Natural killer cell treated with Interleukin-12 subunit alpha and Interleukin-12 subunit beta and Interleukin-15 and Interleukin-18, amount 100 ng/mL, for 72 hours (primary cell): ENCODE measurements around the gene RAD21L1. TPM values are rescaled to one million over a fixed set of nuclear protein-coding genes. Genes with fewer than 3 reads are reported as not detected.

Source experiments
- ATAC-seq, 2 donors: fragments of 150-1000 bp; cut with Tn5 transposase in 1 of 2; sonication (Bioruptor Pico), chemical (Tn5 transposase) in 1 of 2; 2 replicates each; pipeline ENCODE4 v1.10.0; 2021
- DNase-seq: peaks from one replicate; pipeline ENCODE4 v3.0.0; 2022; ENCODE audit warnings: low spot score
- H3K27ac Mint-ChIP-seq, 2 donors: 1 replicate in 1 of 2; 2 replicates in 1 of 2; pipeline ENCODE4 v1.8.0; 2022; ENCODE audit warnings: mixed read lengths in 2 of 2, mild to moderate bottlenecking in 1 of 2, moderate library complexity in 1 of 2
- H3K27me3 Mint-ChIP-seq, 2 donors: 1 replicate in 1 of 2; 2 replicates in 1 of 2; pipeline ENCODE4 v1.8.0; 2022; ENCODE audit warnings: mixed read lengths in 2 of 2
- H3K36me3 Mint-ChIP-seq: one replicate; pipeline ENCODE4 v1.8.0; 2022; ENCODE audit warnings: mixed read lengths
- H3K4me1 Mint-ChIP-seq, 2 donors: 1 replicate in 1 of 2; 2 replicates in 1 of 2; pipeline ENCODE4 v1.8.0; 2022; ENCODE audit warnings: low read depth in 2 of 2, mixed read lengths in 2 of 2, mild to moderate bottlenecking in 1 of 2
- H3K4me3 Mint-ChIP-seq: one replicate; pipeline ENCODE4 v1.8.0; 2022; ENCODE audit warnings: mixed read lengths
- H3K9me3 Mint-ChIP-seq: 2 replicates; pipeline ENCODE4 v1.8.0; 2022; ENCODE audit warnings: mixed read lengths
- total RNA-seq, 2 donors: library from RNA; stranded (reverse); gene quantifications; one replicate each; pipeline ENCODE4 v1.2.3, GENCODE V29; 2022

RAD21L1 gene
- total RNA-seq, 2 donors from 2014 or later = not detected

DNA sequence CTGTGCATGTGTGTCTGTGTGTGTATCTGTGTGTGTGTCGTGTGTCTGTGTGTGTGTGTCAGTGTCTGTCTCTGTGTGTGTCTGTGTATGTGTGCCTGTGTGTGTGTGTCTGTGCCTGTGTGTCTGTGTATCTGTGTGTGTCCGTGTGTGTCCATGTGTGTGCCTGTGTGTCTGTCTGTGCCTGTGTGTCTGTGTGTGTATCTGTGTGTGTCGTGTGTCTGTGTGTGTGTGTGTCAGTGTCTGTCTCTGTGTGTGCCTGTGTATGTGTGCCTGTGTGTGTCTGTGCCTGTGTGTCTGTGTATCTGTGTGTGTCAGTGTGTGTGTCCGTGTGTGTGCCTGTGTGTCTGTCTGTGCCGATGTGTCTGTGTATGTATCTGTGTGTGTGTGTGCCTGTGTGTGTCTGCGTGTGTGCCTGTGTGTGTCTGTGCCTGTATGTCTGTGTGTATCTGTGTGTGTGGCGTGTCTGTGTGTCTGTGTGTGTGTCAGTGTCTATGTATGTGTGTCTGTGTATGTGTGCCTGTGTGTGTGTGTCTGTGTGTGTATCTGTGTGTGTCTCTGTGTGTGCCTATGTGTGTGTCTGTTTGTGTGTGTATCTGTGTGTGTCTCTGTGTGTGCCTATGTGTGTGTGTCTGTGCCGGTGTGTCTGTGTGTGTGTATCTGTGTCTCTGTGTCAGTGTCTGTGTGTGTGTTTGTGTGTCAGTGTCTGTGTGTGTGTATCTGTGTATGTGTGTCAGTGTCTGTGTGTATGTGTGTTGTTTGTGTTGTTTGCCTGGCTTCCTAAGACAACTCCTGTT lies 51.9 kb downstream of the RAD21L1 start:
- Mint-ChIP-seq H3K9me3 (no peaks in the 10 kb centered on the region), H3K36me3 (no peaks in the 10 kb centered on the region), H3K27ac (no peak overlapping the region), H3K4me1 (no peaks in the 10 kb centered on the region), H3K4me3 (no peak overlapping the region), H3K27me3 (no peaks in the 10 kb centered on the region)
- ATAC-seq (no peak), DNase-seq (no peak)

DNA sequence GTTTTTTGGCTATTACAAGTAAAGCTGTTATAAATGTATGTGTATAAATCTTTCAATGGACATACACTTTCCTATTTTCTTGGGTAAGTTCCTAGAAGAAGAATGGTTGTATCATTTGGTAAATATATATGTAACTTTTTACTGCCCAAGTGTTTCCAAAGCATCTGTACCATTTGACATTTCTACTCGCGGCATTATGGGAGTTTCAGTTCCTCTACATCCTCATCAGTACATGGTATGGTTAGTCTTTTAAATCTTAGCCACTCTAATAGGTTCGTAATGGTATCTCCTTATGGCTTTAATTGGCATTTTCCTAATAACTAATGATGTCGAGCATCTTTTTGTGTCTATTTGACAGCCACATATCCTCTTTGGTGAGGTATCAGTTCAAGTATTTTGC lies 53.1 kb downstream of the RAD21L1 start:
- Mint-ChIP-seq H3K36me3 (no peaks in the 10 kb centered on the region), H3K4me3 (no peak overlapping the region), H3K9me3 (no peaks in the 10 kb centered on the region), H3K27me3 (no peaks in the 10 kb centered on the region), H3K4me1 (no peaks in the 10 kb centered on the region), H3K27ac (no peak overlapping the region)
- DNase-seq = no peak
- ATAC-seq = no peak

DNA sequence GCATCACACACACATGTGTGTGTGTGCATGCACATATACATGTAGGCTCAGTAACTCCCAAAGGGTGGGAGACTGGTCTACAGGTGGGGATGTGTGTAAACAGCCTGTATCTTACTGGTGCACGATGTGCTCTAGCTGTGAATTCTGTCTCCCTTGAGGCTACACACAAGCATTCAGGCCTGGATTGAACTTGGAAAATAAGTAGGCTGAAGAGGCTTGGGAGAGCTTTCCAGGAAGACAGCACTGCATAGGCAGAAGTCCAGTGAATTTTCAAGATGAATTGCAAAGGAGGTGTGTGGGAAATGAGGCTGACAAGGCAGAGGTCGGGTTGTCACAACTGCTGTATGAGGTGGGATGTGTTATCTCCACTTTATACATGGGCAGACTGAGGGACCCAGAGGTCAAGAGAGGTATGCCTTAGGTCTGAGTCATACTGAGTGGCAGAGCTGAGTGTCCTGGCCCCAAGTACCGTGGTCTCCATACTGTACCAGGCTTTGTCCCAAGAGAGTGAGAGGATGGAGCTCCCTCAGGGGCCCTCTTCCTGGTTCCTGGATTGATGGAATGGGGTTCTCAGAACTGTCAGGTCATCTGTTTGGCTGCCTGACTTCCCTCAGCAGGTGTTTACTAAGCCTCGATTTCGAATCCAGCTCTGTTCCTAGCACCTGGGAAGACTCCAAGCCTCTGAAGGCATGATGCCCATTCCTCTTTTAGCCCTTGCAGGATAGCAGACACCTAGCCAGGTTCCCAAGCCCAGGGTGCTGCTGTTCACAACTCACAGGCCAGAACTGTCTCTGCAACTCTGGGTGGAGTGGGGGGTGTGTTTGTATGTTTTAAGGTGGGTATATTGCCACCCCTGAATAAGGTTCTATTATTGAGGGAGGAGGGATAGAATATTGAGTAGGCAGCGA lies 54.6 kb downstream of the RAD21L1 start:
- ATAC-seq (no peak), DNase-seq (no peak)
- no peaks in the 10 kb centered on the region for H3K36me3 Mint-ChIP-seq
- no peak overlapping the region for H3K4me3 Mint-ChIP-seq
- no peaks in the 10 kb centered on the region for H3K9me3 Mint-ChIP-seq
- H3K4me1 Mint-ChIP-seq = no peaks in the 10 kb centered on the region
- H3K27ac Mint-ChIP-seq = no peak overlapping the region
- H3K27me3 Mint-ChIP-seq = no peaks in the 10 kb centered on the region

DNA sequence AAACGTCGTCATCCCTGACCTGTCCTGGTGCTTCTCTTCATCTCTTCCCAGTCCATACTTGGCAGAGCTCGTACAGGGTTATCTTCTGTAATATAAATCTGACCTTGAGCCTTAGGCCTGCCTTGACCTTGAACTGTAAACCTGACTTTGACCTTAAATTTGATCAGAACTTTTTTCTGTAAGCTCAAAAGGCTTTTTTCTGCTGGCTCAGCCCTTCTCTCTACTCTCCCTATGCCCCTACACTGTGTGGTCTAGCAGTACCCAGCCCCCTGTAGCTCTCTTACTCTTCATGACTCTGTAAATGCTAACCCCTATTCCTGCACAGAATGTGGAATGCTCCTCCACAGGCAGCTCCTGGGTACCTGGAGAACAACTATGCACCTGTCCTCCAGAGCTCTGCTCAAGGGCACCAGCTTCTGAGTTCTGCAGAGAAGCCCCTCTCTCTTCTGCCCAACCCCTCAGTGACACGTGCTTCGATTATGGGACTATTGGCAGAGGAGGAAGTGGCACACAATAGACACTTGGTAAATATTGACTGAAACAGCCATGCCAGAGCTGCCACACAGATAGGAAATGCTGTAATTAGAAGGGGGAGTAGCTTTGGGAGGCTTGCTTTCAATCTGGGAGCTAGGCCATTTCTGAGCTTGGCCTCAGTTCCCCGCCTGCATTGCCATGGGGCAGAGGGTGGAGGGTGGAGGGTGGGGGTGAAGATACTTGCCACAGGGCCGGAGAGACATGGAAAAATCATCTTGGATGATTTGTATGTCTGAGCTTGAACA lies 55.6 kb downstream of the RAD21L1 start:
- no peak for ATAC-seq
- DNase-seq = no peak
- no peak overlapping the region for H3K27ac Mint-ChIP-seq
- H3K36me3 Mint-ChIP-seq = no peaks in the 10 kb centered on the region
- no peaks in the 10 kb centered on the region for H3K27me3 Mint-ChIP-seq
- no peak overlapping the region for H3K4me3 Mint-ChIP-seq
- H3K9me3 Mint-ChIP-seq = no peaks in the 10 kb centered on the region
- no peaks in the 10 kb centered on the region for H3K4me1 Mint-ChIP-seq

DNA sequence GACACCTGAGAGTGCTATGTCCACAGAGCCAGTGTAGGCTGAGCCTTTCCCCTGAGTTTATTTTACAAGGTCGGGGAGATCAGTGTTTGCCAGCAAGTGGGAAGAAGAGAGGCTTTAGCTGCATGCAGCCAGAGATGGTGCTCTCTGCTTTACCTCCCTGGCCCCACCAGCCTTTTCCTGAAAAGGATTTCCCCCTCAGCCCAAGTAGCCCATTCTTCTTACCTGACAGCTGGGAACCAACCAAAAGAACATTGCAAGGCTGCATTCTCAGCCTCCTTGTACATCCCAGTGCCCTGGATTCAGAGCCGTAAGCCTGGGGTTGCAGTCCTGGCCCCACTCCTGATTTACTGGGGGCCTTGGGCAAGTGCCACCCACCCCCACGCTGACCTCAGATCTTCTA lies 57.1 kb downstream of the RAD21L1 start:
- H3K9me3 Mint-ChIP-seq = no peaks in the 10 kb centered on the region
- H3K4me1 Mint-ChIP-seq = peaks cover 0 to 6% of the 10 kb centered on the region in 2 donors
- H3K27me3 Mint-ChIP-seq = no peaks in the 10 kb centered on the region
- ATAC-seq (no peak), DNase-seq (no peak)
- H3K36me3 Mint-ChIP-seq = no peaks in the 10 kb centered on the region
- H3K4me3 Mint-ChIP-seq = no peak overlapping the region
- H3K27ac Mint-ChIP-seq = no peak overlapping the region

DNA sequence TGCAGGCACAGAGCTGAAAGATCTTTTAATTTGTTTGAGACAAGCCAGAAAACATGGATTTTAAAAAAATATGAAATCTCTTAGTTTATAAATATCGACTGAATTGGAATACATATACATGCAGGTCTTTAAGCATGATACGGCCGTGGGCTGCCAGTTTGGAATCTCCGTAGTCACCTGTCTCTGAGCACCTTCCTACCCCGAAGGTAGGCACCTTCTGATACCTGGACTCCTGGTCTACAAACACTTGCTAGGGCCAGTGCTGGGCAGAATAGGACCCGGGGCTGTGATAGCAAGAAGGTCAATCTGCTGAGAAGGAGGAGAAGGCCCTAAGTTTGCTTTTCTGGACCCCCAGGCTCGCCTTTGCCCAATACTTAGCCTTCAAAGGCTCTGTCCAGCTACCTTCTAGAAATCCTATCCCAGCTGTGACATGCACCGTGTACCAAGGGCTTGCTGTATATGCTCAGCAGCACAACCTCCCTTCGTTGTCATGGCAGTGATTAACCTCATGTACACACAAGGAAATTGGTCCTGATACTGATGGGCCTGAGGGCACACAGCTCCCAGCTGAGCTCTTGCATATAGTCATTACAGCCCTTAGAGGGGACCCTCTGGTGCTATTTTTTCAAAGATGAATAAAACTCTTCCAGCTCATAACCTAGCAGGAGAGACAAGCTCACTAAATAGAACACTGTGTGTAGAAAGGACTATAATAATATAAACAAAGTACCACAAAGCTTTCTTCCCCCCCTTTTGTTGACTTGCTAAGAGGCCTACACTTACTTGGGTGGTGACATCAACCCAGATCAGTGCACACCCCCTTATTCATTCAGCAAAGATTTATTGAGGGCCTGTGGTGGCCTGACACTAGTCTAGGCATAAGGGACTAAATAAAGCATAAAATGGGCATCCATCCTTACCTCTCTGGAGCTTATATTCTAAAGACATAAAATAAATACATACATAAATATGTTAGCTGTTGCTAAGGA lies 58.0 kb downstream of the RAD21L1 start:
- DNase-seq (no peak), ATAC-seq (no peak)
- Mint-ChIP-seq H3K4me3 (no peak overlapping the region), H3K4me1 (peaks cover 0 to 6% of the 10 kb centered on the region in 2 donors), H3K36me3 (no peaks in the 10 kb centered on the region), H3K9me3 (no peaks in the 10 kb centered on the region), H3K27ac (no peak overlapping the region), H3K27me3 (no peaks in the 10 kb centered on the region)

DNA sequence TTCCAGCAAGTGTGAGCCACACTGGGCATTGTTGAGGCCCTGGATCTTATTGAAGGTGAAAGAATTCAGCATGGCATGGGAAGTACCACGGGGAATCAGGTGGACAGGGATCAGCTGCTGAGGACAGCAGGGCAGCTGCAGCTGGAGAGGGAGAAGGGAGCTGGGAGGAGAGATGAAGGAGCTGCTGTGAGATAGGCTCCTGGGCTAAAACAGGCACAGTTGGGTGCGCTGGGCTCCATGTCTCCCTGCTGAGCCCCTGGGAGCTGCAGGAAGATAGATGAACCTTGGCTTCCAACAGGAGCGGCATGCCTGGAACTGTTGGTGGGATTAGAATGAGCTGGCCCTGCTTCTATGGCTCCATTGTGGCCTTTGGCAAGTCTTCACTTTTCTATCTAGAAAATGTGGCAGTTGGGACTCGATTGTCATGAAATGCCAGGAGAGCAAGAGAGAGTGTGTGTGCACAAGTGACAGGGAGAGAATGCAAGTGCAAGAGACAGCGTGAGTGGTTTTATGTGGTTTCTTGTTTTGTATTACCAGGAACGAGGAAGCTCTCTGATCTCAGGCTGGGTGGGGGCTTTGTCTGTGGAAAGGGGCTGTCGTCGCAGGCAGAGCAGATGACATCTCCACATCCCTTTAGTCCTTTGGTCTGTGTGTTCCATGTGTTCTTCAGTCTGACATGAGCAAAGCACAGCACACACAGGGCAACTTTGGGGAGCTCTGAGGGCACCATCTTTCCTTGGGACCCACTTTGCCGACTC lies 60.6 kb downstream of the RAD21L1 start:
- Mint-ChIP-seq H3K9me3 (no peaks in the 10 kb centered on the region), H3K27ac (no peak overlapping the region), H3K27me3 (no peaks in the 10 kb centered on the region), H3K36me3 (no peaks in the 10 kb centered on the region), H3K4me1 (peaks cover 0 to 6% of the 10 kb centered on the region in 2 donors), H3K4me3 (no peak overlapping the region)
- ATAC-seq = no peak
- no peak for DNase-seq

DNA sequence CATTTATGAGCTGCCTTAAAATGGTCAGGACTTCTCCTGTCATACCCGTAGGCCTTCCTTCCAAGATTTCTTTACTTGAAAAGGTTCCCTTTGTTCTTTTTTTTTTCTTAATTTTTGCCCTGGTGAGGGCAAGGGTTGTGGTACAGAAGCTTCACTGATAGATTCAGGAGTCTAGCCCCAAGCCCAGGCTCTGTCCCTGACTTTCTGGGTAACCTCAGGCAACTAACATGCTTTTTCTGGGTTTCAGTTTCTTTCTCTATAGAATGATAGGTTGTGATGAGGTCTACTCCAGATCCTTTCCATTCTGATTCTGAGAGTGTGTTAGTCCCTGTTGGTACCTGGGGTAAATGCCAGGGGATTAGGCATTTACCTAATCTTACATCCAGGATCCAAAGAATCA lies 61.5 kb downstream of the RAD21L1 start:
- no peak for ATAC-seq
- no peak overlapping the region for H3K4me3 Mint-ChIP-seq
- no peak overlapping the region for H3K27ac Mint-ChIP-seq
- H3K4me1 Mint-ChIP-seq = peaks cover 0 to 6% of the 10 kb centered on the region in 2 donors
- no peaks in the 10 kb centered on the region for H3K36me3 Mint-ChIP-seq
- H3K9me3 Mint-ChIP-seq = no peaks in the 10 kb centered on the region
- no peak for DNase-seq
- no peaks in the 10 kb centered on the region for H3K27me3 Mint-ChIP-seq

DNA sequence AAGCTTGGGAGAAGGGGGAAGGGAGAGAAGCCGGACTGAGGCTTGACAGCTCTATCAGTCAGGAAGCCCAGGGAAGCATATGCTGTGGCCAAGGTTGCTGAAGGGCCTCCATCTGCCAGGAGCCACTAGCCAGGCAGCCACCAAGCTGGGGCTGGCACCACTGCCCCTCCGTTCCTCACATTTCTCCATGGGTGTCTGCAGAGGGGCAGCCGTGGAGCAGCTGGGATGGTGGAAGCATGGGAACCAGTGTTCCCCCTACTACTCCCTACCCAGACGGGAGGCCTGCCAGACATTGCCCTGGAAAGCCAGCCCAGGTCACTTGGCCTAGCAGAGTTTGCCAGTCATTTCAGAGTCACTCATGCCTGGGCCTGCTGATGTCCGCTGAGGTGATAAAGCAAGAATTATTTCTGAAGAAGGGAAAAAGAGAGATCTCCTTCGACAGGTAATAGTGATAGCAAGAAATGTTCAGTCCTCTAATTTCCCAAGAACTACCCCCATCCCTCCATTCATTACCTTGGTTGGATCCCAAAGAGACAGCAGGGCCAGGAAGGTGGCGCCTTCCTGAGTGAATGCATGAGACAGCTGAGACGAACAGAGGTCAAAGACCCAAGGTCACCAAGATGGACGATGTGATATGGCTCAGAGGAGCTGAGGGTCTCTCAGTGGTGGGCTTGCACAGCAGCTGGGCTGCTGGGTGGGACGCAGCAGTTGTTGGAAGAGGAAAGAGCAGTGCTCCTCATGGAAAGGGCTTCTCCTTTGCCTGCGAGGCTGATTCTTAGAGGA lies 62.1 kb downstream of the RAD21L1 start:
- no peak overlapping the region for H3K27ac Mint-ChIP-seq
- ATAC-seq (no peak), DNase-seq (no peak)
- no peaks in the 10 kb centered on the region for H3K27me3 Mint-ChIP-seq
- no peaks in the 10 kb centered on the region for H3K9me3 Mint-ChIP-seq
- no peaks in the 10 kb centered on the region for H3K36me3 Mint-ChIP-seq
- no peak overlapping the region for H3K4me3 Mint-ChIP-seq
- peaks cover 0 to 6% of the 10 kb centered on the region in 2 donors for H3K4me1 Mint-ChIP-seq

DNA sequence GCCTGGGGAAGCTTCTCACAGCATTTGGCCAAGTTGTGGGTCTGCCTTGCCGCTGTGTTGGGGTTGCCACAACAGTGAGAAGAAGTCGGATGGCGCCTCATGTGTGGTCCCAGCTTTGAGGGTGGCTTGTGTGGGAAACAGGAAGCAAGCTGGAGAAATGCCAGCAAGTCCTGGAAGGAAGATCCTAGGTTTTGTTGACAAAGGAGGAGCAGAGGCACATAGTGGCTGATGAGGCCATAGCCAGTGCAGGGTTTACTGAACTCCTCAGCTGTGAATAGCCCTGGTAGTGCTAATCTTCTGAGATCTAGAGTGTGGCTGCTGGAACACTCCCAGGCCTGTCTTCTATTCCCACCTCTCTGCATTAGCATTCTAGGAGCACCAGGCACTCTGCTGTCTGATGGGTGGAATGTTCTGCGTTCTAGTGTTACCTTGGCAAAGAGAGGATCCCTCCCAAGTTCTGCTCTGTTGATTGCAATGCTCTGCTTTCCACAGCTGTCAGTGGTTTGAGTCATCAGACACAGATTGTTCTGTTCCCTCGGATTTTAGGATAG lies 65.4 kb downstream of the RAD21L1 start:
- Mint-ChIP-seq H3K27ac (no peak overlapping the region), H3K4me1 (peaks cover 0 to 6% of the 10 kb centered on the region in 2 donors), H3K4me3 (no peak overlapping the region), H3K9me3 (no peaks in the 10 kb centered on the region), H3K27me3 (no peaks in the 10 kb centered on the region), H3K36me3 (no peaks in the 10 kb centered on the region)
- no peak for DNase-seq
- ATAC-seq = no peak

DNA sequence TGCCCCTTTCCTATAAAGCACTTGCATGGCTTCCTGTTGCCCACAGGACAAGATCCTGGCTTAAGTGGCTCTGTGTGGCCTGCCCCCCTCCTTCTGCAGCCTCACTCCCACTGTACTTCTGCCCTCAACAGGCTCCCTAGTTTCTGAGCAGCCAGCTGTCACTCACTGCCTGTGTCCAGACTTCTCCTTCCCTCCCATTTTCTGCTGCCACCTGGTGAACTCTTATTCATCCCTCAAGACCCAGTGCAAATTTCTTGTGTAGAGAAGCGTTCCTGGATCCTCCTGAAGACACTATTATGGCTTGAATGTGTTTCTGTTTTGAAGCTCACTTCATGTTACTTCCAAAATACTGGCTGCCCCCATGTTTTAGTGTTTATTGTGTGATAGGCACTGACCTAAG lies 66.8 kb downstream of the RAD21L1 start:
- DNase-seq (no peak), ATAC-seq (no peak)
- no peaks in the 10 kb centered on the region for H3K27me3 Mint-ChIP-seq
- no peaks in the 10 kb centered on the region for H3K9me3 Mint-ChIP-seq
- H3K27ac Mint-ChIP-seq = no peak overlapping the region
- no peak overlapping the region for H3K4me3 Mint-ChIP-seq
- no peaks in the 10 kb centered on the region for H3K36me3 Mint-ChIP-seq
- no peaks in the 10 kb centered on the region for H3K4me1 Mint-ChIP-seq
